ENCODE results near the gene SCUBE3.

GRCh38 chr6:35199866-35200265 is 13.9 kb upstream of the SCUBE3 start:
- no peak for TF ChIP-seq EZH2 (IDR thresholded peaks at IDR 0.05; ENCODE audit: borderline replicate concordance, insufficient read depth, low read depth, low read length, poor library complexity, severe bottlenecking)
- TF ChIP-seq CTCF (IDR thresholded peaks at IDR 0.05): no peak

All from B cell (primary cell).